HepG2 (cell line): ENCODE data around the gene TSHZ2. TPM values are rescaled to one million over a fixed set of nuclear protein-coding genes. Genes with fewer than 3 reads are reported as not detected.

Experiments used
- ARID5B ChIP-seq: IDR thresholded peaks from 2 replicates; pipeline ENCODE4 v1.4.0; 2020; ENCODE audit warnings: mild to moderate bottlenecking, missing genetic modification reagents
- ATF7 ChIP-seq, 2 experiments: fragments of 450-650 bp in 1 of 2; sonication (generic) in 1 of 2; formaldehyde crosslinking in 1 of 2; IDR thresholded peaks; 2 replicates each; pipeline versions ENCODE4 v1.4.0 to v1.6.1; 2016 to 2020; ENCODE audit warnings: antibody characterized with exemption in 1 of 2, mild to moderate bottlenecking in 1 of 2, missing genetic modification reagents in 1 of 2
- ETV6 ChIP-seq: sonication (generic); formaldehyde crosslinking; conservative IDR thresholded peaks from 2 replicates; pipeline ENCODE4 v1.4.0; 2020; ENCODE audit warnings: missing genetic modification reagents
- FUBP1 ChIP-seq: sonication (generic); formaldehyde crosslinking; IDR thresholded peaks from 2 replicates; pipeline ENCODE4 v1.5.1; 2020; ENCODE audit warnings: missing genetic modification reagents, mild to moderate bottlenecking, borderline replicate concordance
- GABPB1 ChIP-seq: IDR thresholded peaks from 2 replicates; pipeline ENCODE4 v1.6.1; 2016; ENCODE audit warnings: mild to moderate bottlenecking, missing genetic modification reagents, moderate library complexity, missing compliant biosample characterization
- IKZF5 ChIP-seq: IDR thresholded peaks from 2 replicates; pipeline ENCODE4 v1.6.1; 2018; ENCODE audit warnings: missing genetic modification reagents, mild to moderate bottlenecking, missing compliant biosample characterization
- KDM5B ChIP-seq: sonication (generic); formaldehyde crosslinking; IDR thresholded peaks from 2 replicates; pipeline ENCODE4 v1.4.0; 2020; ENCODE audit warnings: missing genetic modification reagents, mild to moderate bottlenecking, borderline replicate concordance
- KMT2B ChIP-seq: IDR thresholded peaks from 2 replicates; pipeline ENCODE4 v1.6.1; 2016; ENCODE audit warnings: missing genetic modification reagents, missing compliant biosample characterization
- NFIB ChIP-seq: sonication (generic); formaldehyde crosslinking; IDR thresholded peaks from 2 replicates; pipeline ENCODE4 v1.9.0; 2021; ENCODE audit warnings: missing genetic modification reagents, mild to moderate bottlenecking, borderline replicate concordance
- PBX3 ChIP-seq: sonication (generic); formaldehyde crosslinking; IDR thresholded peaks from 2 replicates; pipeline ENCODE4 v1.8.1; 2023; ENCODE audit warnings: missing genetic modification reagents, inconsistent platforms, borderline replicate concordance
- SNAPC2 ChIP-seq: sonication (generic); formaldehyde crosslinking; IDR thresholded peaks from 2 replicates; pipeline ENCODE4 v1.8.1; 2022; ENCODE audit warnings: mild to moderate bottlenecking, missing genetic modification reagents
- TFDP1 ChIP-seq: IDR thresholded peaks from 2 replicates; pipeline ENCODE4 v1.6.1; 2016; ENCODE audit warnings: missing compliant biosample characterization, missing genetic modification reagents, borderline replicate concordance
- THYN1 ChIP-seq: sonication (generic); formaldehyde crosslinking; IDR thresholded peaks from 2 replicates; pipeline ENCODE4 v1.8.1; 2023; ENCODE audit warnings: low read depth, mild to moderate bottlenecking, moderate library complexity, missing genetic modification reagents, borderline replicate concordance
- YEATS2 ChIP-seq: sonication (generic); formaldehyde crosslinking; IDR thresholded peaks from 2 replicates; pipeline ENCODE4 v1.4.0; 2020; ENCODE audit warnings: missing genetic modification reagents, borderline replicate concordance
- ZBTB37 ChIP-seq: sonication (generic); formaldehyde crosslinking; IDR thresholded peaks from 2 replicates; pipeline ENCODE4 v1.4.0; 2020; ENCODE audit warnings: mild to moderate bottlenecking, missing genetic modification reagents
- ZFP62 ChIP-seq: sonication (generic); formaldehyde crosslinking; IDR thresholded peaks from 2 replicates; pipeline ENCODE4 v1.4.0; 2020; ENCODE audit warnings: missing genetic modification reagents
- ZNF232 ChIP-seq: sonication (generic); formaldehyde crosslinking; IDR thresholded peaks from 2 replicates; pipeline ENCODE4 v1.4.0; 2020; ENCODE audit warnings: missing genetic modification reagents, borderline replicate concordance
- ZNF652 ChIP-seq: IDR thresholded peaks from 2 replicates; pipeline ENCODE4 v1.6.1; 2016; ENCODE audit warnings: low read depth, borderline replicate concordance
- ZNF75D ChIP-seq: sonication (generic); formaldehyde crosslinking; IDR thresholded peaks from 2 replicates; pipeline ENCODE4 v1.8.1; 2023; ENCODE audit warnings: missing genetic modification reagents, mild to moderate bottlenecking, borderline replicate concordance
- polyA plus RNA-seq, 8 experiments: library from polyadenylated mRNA; depleted of rRNA in 3 of 8; stranded (reverse) in 7 of 8; unstranded in 1 of 8; fragments of >200 nt; fragmentation: Illumina TruSeq in 4 of 8; extraction: Trizol in 4 of 8; gene quantifications; 2 replicates each; pipeline versions ENCODE4 v1.2.1 to v1.2.3, GENCODE V29; 2011 to 2016; ENCODE audit warnings: low read depth in 4 of 8, missing spikeins in 1 of 8, mixed read lengths in 1 of 8; ENCODE audit not compliant: insufficient read depth in 1 of 8
- total RNA-seq, 5 experiments: library from RNA; depleted of rRNA; stranded (reverse); fragments of >200 nt; fragmentation: Illumina TruSeq; extraction: Trizol; gene quantifications; 2 replicates each; pipeline ENCODE4 v1.2.3, GENCODE V29; 2016; ENCODE audit warnings: low read depth in 1 of 5

The TSHZ2 gene
- total and polyA plus RNA-seq, 2 of the 13 experiments (the other 11 are each of a cell fraction or from before 2014, with no cell fraction given): 0.01 TPM; not detected in 1

- 0 out of 2 replicates have a peak, but pooled peaks have one; percentile 20 for TF ChIP-seq ARID5B (CRISPR knock-in tag)
- TF ChIP-seq THYN1: no peak
- TF ChIP-seq ZFP62 (CRISPR knock-in tag): no peak
- no peak for TF ChIP-seq SNAPC2 (CRISPR knock-in tag)
- TF ChIP-seq GABPB1 (CRISPR knock-in tag): 0 out of 2 replicates have a peak, but pooled peaks have one; percentile 14
- TF ChIP-seq KDM5B (CRISPR knock-in tag): no peak
- no peak for TF ChIP-seq ETV6
- no peak for TF ChIP-seq FUBP1 (CRISPR knock-in tag)
- no peak for TF ChIP-seq IKZF5 (CRISPR knock-in tag)
- no peak for TF ChIP-seq ZBTB37 (CRISPR knock-in tag)
- TF ChIP-seq ZNF652: no peak
- TF ChIP-seq ZNF232 (CRISPR knock-in tag): no peak
- TF ChIP-seq PBX3 (CRISPR knock-in tag): no peak
- no peak for TF ChIP-seq ATF7 (IDR thresholded peaks at IDR 0.05)
- TF ChIP-seq ATF7 (CRISPR knock-in tag; IDR thresholded peaks at IDR 0.05): no peak
- no peak for TF ChIP-seq KMT2B (CRISPR knock-in tag)
- no peak for TF ChIP-seq YEATS2 (CRISPR knock-in tag)
- no peak for TF ChIP-seq TFDP1 (CRISPR knock-in tag)
- TF ChIP-seq ZNF75D (CRISPR knock-in tag): no peak
- TF ChIP-seq NFIB (CRISPR knock-in tag): no peak
Measured at GRCh38 chr20:53517146-53517545, 545.0 kb downstream of the TSHZ2 start (continued).
